ENCODE data around the gene BUB1B.

BUB1B gene

GRCh38 chr15:40240619-40241221, 79.9 kb downstream of the BUB1B start:
- no peak for DNase-seq

DNA sequence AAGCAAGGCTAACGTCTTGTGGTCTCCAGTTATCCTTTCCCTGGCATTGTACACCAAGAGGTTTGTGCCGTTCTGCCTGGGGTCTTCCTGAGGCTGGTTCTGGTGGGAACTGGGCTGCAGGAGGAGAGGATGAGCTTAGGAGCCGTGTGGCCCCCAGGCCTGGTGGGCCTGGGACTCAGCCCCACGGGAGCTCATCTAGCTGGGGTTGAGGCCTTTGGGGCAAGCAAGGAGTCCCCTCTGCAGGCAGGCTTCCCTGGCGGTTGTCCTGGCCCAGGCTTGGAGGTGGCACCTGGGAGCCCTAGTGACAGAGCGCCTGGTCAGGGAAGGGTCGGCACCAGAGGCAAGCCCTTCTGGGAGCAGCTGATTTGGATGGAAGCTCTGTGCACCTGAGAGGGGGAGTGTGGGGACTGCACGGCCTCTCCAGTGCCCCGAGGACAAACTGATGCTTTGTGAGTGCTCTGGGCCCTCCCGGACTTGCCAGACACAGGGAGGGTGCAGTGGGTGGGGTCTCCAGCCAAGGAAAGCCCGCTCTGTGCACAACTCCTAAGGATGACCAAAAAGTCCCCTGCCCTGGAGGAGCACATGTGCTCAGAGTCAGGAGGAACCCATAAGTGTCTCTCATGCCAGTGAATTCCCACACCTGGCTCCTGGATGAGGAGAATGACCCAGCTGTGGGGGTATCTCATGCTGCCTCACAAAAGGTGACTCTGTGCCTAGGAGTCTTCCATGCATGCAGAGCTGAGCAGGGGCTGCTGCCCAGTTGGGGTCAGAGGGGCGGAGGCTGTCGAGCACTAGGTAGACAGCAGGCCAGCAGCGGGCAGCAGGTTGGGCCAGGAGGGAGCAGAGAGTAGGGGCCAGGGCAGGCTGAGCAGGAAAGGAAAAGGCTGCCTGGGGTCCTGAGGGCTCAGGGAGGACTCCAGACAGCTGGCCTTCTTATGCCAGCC, 80.7 kb downstream of the BUB1B start:
- DNase-seq = no peak

- no peak for DNase-seq
Observed at GRCh38 chr15:40242213-40242599, 81.3 kb downstream of the BUB1B start.

GRCh38 chr15:40242601-40243000, 81.7 kb downstream of the BUB1B start:
- no peak for DNase-seq

- no peak for DNase-seq
Observed at GRCh38 chr15:40243126-40243810, 82.4 kb downstream of the BUB1B start.

DNA sequence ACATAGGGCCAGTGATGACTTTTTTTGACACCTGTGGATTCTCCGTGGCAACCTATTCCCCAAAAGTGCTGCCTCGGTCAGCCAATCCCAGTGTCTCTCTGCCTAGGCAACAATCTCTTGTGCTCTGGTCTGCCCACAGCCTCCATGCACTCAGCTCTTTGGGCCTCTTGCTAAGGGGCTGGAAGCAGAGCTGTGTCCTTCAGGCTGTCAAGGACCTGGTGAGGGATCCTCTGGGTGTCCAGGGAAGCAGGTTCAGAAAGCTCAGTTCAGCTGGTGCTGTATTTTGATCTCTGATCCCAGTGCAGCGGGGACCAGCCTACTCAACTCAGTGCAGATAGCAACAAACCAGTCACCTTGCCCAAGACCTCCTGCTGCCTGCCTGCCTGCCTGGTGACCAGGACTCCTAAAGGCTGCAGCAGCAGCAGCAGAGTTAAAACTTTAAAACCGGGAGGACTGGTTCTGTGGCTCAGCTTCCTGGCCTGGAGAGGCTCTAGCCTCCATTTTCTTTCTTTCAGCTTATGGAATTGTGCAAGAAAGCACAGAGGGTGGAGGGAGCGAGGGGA, 84.2 kb downstream of the BUB1B start:
- no peak for DNase-seq

GRCh38 chr15:40245666-40246450, 85.0 kb downstream of the BUB1B start:
- no peak for DNase-seq

GRCh38 chr15:40246496-40247280, 85.8 kb downstream of the BUB1B start:
- DNase-seq = no peak

DNA sequence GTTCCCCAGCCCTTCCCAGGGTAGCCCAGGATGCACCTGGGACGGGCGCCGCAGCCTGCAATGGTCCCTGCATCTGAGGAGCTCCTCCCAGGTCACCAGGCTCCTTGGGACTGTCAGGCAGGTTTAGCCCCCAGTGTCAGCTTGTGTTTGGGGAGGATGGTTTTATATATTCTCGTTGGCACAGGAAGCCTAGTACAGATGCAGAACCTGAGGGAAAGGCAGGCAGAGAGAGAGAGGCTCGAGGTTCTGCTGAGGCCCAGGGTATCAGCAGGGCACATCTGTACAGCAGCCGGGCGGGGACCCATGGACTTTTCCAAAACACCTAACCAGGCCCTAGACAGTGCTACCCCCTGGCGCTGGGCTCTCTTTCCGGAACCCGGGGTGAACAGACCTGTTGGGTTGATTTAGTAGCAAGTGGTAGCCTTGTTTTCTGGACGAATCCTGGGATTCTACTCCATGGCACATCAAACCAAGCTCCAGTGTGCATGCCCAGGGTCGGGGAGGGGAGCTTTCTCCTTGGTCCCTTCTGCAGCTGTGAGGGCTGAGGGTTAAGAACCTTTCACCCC, 86.6 kb downstream of the BUB1B start:
- DNase-seq = no peak

GRCh38 chr15:40248006-40248783, 87.3 kb downstream of the BUB1B start:
- no peak for DNase-seq

DNA sequence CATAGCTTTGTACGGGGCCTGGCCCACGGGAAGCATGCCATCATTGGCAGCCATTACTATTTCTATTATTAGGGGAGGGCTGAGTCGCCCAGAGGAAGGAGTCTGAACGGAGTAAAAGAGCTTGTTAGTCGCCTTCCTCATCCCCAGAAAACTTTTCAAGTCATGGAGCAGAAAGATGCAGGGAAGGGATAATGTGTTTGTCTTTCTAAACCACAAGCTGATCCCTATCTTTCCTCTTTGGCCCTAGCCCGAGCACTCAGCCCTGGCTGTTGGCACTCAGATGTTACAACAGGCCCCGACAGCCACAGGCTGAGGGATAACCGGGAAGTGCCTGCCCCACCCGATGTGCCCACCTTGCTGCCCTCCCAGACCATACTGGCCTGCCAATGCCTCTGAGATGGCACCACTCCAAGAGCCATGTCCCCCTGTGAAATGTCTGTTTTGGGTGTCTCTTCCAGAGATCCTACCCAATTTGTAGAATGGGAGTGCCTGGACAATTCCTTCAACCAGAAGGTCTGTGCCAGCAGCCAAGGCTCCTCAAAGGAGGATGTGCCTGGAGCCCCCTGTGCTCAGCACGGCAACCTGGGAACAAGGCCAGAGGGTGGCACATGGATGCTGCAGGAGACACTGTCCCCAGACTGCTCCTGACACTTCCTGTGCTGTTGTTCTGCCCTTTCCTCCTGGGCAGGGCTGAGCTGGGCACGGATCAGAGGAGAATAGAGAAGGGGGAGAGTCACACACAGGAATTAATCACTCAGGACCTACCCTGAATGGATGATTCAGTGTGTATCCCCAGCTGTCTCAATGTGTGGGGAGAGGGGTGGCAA, 88.8 kb downstream of the BUB1B start:
- DNase-seq = no peak

DNA sequence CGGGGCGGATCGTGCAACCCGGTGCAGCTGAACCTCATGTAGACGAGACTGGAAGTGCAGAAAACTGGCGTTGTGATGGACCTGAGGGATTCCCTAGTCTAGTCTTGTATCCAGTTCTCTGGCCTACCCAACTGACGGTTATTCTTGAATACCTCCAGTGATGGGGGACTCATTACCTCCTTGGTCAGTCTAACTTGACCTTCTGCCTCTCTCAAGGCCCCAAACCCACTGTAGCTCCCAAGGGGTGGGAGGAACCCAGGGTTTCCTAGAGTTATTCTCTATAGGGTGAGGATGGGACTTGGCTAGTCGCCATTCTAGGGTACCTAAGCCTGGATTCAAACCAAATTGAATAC, 89.4 kb downstream of the BUB1B start:
- DNase-seq = no peak

DNA sequence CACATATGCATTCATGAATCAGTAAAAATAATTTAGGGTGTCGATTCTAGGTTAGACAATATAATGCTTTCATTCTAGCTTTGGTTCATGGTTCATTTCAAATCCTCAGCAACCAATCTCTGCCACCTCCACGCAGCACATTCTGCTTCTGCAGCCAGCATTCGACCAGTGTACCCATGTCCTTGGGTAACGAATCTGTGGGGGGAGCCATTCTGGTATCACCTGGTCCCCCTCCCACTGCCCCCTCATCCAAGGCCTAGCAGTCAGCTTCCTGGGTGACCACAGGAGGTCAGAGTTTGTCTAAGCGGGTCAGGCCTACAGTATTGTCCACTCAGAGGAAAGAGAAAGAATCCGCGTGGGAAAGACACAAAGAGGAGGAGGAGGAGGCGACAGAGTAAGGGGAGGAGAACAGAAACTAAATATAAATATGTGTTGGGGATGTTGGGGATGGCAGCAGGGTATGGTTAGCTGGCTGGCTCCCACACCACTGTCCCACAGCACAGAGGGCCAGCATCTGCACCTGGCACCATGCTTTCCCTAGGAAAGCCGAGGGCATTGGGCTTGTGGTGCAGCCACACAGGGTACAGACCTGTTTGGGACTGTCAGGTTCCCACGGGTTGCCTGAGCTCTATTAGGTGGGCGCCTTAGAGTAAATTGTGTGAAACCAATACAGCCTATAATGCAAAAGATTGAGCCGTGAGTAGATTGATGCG, 90.1 kb downstream of the BUB1B start:
- DNase-seq = no peak

DNA sequence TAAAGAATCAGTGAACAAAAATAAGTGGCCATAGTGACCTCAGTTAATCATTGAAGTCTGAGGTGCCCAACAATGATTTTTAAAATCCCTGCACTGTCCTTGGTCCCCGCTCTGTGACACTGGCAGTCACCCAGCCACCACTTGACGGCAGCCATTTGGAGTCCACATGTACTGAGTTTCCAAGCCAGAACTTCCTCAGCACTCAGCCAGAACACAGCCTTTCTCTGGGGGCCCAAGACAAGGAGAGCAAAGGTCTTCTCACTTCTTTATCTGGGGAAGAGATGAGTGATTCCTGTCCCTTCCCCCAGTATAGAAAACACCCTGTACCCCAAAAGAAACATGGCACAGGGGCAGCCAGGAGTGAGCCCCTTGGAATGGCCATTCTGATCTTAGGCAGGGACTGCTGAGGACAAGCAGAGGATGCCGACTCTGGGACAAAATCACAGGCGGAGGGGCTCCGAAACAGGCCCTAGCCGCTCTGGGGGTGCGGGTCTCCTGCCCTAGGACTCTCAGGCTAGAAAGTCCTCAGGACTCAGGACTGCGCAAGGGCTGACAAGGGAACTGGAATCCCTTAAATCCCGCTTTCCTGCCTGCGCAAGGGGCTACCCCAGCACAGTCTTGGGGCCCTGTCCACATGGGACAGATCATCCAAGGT, 90.7 kb downstream of the BUB1B start:
- no peak for DNase-seq

DNA sequence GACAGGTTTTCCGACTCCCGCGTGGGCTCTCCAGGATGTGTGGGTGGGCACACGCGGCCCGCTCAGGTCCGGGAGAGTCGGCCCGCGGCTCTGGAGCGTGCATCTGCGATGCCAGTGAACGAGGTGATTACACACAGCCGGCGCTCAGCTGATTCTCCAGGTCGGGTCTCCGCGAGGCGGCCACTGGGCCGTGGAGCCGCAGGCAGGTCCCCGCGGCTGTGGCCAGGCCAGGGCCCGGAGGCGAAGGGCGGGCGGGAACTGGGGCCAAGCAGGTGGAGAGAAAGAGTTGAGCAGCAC, 91.2 kb downstream of the BUB1B start:
- DNase-seq = no peak

DNA sequence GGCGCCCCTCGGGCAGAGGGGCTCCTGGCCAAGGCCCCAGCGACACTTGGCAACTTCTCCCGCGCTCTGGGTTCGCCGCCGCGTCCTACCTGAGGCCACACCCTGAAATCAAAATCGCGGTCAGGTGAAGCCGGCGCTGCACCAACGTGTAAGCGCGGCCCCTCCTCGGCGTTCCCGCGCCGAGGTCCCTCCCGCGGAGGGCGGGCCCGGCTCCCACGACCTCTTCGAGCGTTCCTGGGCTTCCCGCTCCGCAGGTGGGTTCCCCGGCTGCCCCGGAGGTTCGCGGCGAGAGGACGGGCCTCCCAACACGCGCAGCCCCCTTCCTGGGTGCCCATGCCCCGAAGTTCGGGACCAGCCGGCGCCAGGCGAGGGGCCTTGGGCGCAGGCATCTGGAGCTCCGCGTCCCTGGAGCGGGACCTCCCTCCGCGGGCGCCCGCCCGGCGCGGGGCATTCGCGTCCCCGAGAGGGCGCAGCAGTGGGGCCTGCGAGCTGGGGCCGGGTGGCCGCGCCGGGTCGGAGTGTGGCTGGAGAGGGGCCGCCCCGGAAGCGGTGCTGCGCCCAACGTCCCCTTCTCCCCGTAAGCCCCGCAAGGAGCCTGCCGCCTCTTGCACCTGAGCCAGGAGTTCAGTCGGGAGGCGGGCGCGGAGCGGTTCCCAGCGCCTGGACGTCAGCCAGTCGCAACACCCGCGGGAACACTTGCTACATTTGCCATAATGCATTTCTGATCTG, 91.7 kb downstream of the BUB1B start:
- no peak for DNase-seq

DNA sequence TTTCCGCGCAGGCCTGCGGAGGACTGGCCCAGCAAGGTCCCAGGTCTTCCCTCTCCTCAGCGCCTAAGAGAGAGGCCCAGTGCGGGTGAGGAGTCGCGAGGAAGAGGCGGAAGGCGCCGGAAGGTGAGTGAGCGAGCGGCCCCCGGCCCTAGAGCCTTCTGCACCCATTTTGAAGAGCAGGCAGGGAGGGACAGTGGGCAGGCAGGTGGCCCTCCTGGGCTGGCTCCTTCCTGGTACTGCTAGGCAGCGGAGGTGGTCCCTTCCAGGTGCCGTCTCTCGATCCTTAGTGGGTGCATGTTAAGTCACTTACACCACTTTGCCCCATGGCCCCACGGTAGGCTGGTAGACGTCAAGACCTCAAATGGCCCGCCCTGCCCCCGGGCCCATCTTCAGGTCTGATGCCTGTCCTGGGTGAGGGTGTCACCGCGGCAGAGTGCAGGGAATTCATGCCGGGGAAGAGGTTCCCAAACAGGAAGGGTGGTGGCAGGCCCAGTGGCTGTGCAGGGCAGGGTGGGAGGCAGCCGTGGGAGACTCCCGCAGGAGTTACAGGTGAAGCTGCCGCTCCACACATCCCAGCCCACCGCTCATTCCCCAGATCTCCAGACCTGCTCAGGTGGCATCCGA, 92.4 kb downstream of the BUB1B start:
- no peak for DNase-seq

- DNase-seq = no peak
Observed at GRCh38 chr15:40254452-40254851, 93.6 kb downstream of the BUB1B start.

Data from central memory CD4-positive, alpha-beta T cell (primary cell).